Spleen (tissue), 7 donors: ENCODE data around the gene KCNG2.

Source experiments
- POLR2AphosphoS5 ChIP-seq, 3 donors: sonication (generic); formaldehyde crosslinking; IDR thresholded peaks; one replicate each; pipeline ENCODE4 v1.5.1; 2017; ENCODE audit warnings: antibody characterized with exemption in 3 of 3
- TF ChIP-seq, protein P1 (sequence below), 11 experiments: fragments of 200-600 bp in 7 of 11; fragments of 450-650 bp in 4 of 11; sonication (generic) in 4 of 11; IDR thresholded peaks in 8 of 11; conservative IDR thresholded peaks in 3 of 11; 1 replicate in 7 of 11; 2 replicates in 4 of 11; pipeline versions ENCODE4 v1.4.0 to v1.8.0; 2016 to 2021; ENCODE audit warnings: antibody characterized with exemption in 11 of 11, inconsistent platforms in 4 of 11, mild to moderate bottlenecking in 1 of 11
- donor health status: DM: no; HTN: no; CAD: no; lungs with moderate emphysema.
- donor health status: DM: no; HTN: no; CAD: no.
- donor health status: DM: no; HTN: no; CAD: no.

DNA sequence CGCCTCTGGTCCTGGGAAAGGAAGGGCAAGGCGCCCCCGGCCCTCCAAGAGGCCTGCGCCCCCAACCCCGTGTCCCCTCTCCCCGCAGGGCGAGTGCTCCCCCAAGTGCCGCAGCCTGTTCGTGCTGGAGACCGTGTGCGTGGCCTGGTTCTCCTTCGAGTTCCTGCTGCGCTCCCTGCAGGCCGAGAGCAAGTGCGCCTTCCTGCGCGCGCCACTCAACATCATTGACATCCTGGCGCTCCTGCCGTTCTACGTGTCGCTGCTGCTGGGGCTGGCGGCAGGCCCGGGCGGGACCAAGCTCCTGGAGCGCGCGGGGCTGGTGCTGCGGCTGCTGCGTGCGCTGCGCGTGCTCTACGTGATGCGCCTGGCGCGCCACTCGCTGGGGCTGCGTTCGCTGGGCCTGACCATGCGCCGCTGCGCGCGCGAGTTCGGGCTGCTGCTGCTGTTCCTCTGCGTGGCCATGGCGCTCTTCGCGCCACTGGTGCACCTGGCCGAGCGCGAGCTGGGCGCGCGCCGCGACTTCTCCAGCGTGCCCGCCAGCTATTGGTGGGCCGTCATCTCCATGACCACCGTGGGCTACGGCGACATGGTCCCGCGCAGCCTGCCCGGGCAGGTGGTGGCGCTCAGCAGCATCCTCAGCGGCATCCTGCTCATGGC is 101.3 kb downstream of the KCNG2 start:
- TF ChIP-seq, protein P1, sequence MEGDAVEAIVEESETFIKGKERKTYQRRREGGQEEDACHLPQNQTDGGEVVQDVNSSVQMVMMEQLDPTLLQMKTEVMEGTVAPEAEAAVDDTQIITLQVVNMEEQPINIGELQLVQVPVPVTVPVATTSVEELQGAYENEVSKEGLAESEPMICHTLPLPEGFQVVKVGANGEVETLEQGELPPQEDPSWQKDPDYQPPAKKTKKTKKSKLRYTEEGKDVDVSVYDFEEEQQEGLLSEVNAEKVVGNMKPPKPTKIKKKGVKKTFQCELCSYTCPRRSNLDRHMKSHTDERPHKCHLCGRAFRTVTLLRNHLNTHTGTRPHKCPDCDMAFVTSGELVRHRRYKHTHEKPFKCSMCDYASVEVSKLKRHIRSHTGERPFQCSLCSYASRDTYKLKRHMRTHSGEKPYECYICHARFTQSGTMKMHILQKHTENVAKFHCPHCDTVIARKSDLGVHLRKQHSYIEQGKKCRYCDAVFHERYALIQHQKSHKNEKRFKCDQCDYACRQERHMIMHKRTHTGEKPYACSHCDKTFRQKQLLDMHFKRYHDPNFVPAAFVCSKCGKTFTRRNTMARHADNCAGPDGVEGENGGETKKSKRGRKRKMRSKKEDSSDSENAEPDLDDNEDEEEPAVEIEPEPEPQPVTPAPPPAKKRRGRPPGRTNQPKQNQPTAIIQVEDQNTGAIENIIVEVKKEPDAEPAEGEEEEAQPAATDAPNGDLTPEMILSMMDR (IDR thresholded peaks at IDR 0.05 in 8 of 11, conservative IDR thresholded peaks at IDR 0.05 in 3 of 11) = no peak
- TF ChIP-seq POLR2AphosphoS5 (IDR thresholded peaks at IDR 0.05) = peak in 2 of 3 donors; percentile 32 to 69
